K562 (cell line): ENCODE measurements around the gene INSIG1.

Experiments used
- CBX3 ChIP-seq, 2 experiments: IDR thresholded peaks; 1 replicate in 1 of 2; 2 replicates in 1 of 2; pipeline ENCODE4 v1.6.1; 2012; ENCODE audit warnings: inconsistent platforms in 2 of 2, low read length in 2 of 2, borderline replicate concordance in 1 of 2, control low read depth in 1 of 2
- CTCF ChIP-seq, 3 experiments: IDR thresholded peaks in 2 of 3; conservative IDR thresholded peaks in 1 of 3; 2 replicates each; pipeline ENCODE4 v1.5.1; 2011 to 2012; ENCODE audit warnings: low read length in 3 of 3, mild to moderate bottlenecking in 3 of 3, control low read depth in 2 of 3, improper control_type of control experiment in 1 of 3, inconsistent platforms in 1 of 3, low read depth in 1 of 3, mixed read lengths in 1 of 3, moderate library complexity in 1 of 3; ENCODE audit not compliant: insufficient read depth in 2 of 3
- DLX4 ChIP-seq: fragments of 250-450 bp; sonication (Bioruptor Pico); IDR thresholded peaks from 2 replicates; pipeline ENCODE4 v1.6.1; 2021; ENCODE audit warnings: mild to moderate bottlenecking
- KDM4B ChIP-seq, 2 experiments: fragments of 450-650 bp in 1 of 2; sonication (generic) in 1 of 2; IDR thresholded peaks; 2 replicates each; pipeline ENCODE4 v1.6.1; 2016 to 2017; ENCODE audit warnings: borderline replicate concordance in 2 of 2, antibody characterized with exemption in 1 of 2, low read depth in 1 of 2, mild to moderate bottlenecking in 1 of 2
- MAZ ChIP-seq, 2 experiments: fragments of 450-650 bp in 1 of 2; sonication (generic) in 1 of 2; formaldehyde crosslinking; IDR thresholded peaks in 1 of 2; conservative IDR thresholded peaks in 1 of 2; 2 replicates each; pipeline versions ENCODE4 v1.4.0 to v1.5.0; 2020; ENCODE audit warnings: mild to moderate bottlenecking in 1 of 2, missing genetic modification reagents in 1 of 2
- NBN ChIP-seq: fragments of 450-650 bp; IDR thresholded peaks from 2 replicates; pipeline ENCODE4 v1.6.1; 2016; ENCODE audit warnings: low read depth, mild to moderate bottlenecking
- POLR2A ChIP-seq: fragments of 450-650 bp; conservative IDR thresholded peaks from 2 replicates; pipeline ENCODE4 v1.6.1; 2016
- ZBED1 ChIP-seq: IDR thresholded peaks from 2 replicates; pipeline ENCODE4 v1.6.1; 2014
- ZNF79 ChIP-seq: fragments of 250-450 bp; sonication (Bioruptor Pico); IDR thresholded peaks from 2 replicates; pipeline ENCODE4 v1.4.0; 2020; ENCODE audit warnings: low read depth, mild to moderate bottlenecking, moderate library complexity
- TF ChIP-seq, protein P1 (sequence below), 2 experiments: fragments of 450-650 bp; formaldehyde crosslinking in 1 of 2; IDR thresholded peaks; 2 replicates each; pipeline versions ENCODE4 v1.4.0 to v1.6.1; 2014 to 2020; ENCODE audit warnings: mild to moderate bottlenecking in 2 of 2, borderline replicate concordance in 1 of 2, low read depth in 1 of 2
- TF ChIP-seq, protein P2 (sequence below), 2 experiments: fragments of 450-650 bp; IDR thresholded peaks; 2 replicates each; pipeline ENCODE4 v1.6.1; 2018; ENCODE audit warnings: mild to moderate bottlenecking in 2 of 2, low read depth in 1 of 2; ENCODE audit not compliant: partially characterized antibody in 2 of 2
- TF ChIP-seq, protein P3 (sequence below): sonication (generic); formaldehyde crosslinking; IDR thresholded peaks from 2 replicates; pipeline ENCODE4 v1.8.1; 2023; ENCODE audit warnings: mild to moderate bottlenecking, missing genetic modification reagents

- TF ChIP-seq ZNF79 (CRISPR knock-in tag) (no peak), NBN (no peak), DLX4 (CRISPR knock-in tag) (no peak), CTCF (IDR thresholded peaks at IDR 0.05 in 2 of 3, conservative IDR thresholded peaks at IDR 0.05 in 1 of 3; ENCODE audit: insufficient read depth in 2 of 3, low read depth in 1 of 3, low read length in 3 of 3) (no peak), CBX3 (IDR thresholded peaks at IDR 0.05; ENCODE audit: borderline replicate concordance in 1 of 2, low read length in 2 of 2) (no peak), MAZ (CRISPR knock-in tag; conservative IDR thresholded peaks at IDR 0.05 in 1 of 2, IDR thresholded peaks at IDR 0.05 in 1 of 2) (no peak), POLR2A (no peak), ZBED1 (no peak), KDM4B (IDR thresholded peaks at IDR 0.05; ENCODE audit: borderline replicate concordance in 2 of 2, low read depth in 1 of 2) (no peak)
- TF ChIP-seq, protein P1, sequence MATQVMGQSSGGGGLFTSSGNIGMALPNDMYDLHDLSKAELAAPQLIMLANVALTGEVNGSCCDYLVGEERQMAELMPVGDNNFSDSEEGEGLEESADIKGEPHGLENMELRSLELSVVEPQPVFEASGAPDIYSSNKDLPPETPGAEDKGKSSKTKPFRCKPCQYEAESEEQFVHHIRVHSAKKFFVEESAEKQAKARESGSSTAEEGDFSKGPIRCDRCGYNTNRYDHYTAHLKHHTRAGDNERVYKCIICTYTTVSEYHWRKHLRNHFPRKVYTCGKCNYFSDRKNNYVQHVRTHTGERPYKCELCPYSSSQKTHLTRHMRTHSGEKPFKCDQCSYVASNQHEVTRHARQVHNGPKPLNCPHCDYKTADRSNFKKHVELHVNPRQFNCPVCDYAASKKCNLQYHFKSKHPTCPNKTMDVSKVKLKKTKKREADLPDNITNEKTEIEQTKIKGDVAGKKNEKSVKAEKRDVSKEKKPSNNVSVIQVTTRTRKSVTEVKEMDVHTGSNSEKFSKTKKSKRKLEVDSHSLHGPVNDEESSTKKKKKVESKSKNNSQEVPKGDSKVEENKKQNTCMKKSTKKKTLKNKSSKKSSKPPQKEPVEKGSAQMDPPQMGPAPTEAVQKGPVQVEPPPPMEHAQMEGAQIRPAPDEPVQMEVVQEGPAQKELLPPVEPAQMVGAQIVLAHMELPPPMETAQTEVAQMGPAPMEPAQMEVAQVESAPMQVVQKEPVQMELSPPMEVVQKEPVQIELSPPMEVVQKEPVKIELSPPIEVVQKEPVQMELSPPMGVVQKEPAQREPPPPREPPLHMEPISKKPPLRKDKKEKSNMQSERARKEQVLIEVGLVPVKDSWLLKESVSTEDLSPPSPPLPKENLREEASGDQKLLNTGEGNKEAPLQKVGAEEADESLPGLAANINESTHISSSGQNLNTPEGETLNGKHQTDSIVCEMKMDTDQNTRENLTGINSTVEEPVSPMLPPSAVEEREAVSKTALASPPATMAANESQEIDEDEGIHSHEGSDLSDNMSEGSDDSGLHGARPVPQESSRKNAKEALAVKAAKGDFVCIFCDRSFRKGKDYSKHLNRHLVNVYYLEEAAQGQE (IDR thresholded peaks at IDR 0.05; ENCODE audit: borderline replicate concordance): no peak
- TF ChIP-seq, protein P1 (CRISPR knock-in tag; IDR thresholded peaks at IDR 0.05; ENCODE audit: low read depth): no peak
- TF ChIP-seq, protein P2, sequence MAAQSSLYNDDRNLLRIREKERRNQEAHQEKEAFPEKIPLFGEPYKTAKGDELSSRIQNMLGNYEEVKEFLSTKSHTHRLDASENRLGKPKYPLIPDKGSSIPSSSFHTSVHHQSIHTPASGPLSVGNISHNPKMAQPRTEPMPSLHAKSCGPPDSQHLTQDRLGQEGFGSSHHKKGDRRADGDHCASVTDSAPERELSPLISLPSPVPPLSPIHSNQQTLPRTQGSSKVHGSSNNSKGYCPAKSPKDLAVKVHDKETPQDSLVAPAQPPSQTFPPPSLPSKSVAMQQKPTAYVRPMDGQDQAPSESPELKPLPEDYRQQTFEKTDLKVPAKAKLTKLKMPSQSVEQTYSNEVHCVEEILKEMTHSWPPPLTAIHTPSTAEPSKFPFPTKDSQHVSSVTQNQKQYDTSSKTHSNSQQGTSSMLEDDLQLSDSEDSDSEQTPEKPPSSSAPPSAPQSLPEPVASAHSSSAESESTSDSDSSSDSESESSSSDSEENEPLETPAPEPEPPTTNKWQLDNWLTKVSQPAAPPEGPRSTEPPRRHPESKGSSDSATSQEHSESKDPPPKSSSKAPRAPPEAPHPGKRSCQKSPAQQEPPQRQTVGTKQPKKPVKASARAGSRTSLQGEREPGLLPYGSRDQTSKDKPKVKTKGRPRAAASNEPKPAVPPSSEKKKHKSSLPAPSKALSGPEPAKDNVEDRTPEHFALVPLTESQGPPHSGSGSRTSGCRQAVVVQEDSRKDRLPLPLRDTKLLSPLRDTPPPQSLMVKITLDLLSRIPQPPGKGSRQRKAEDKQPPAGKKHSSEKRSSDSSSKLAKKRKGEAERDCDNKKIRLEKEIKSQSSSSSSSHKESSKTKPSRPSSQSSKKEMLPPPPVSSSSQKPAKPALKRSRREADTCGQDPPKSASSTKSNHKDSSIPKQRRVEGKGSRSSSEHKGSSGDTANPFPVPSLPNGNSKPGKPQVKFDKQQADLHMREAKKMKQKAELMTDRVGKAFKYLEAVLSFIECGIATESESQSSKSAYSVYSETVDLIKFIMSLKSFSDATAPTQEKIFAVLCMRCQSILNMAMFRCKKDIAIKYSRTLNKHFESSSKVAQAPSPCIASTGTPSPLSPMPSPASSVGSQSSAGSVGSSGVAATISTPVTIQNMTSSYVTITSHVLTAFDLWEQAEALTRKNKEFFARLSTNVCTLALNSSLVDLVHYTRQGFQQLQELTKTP (IDR thresholded peaks at IDR 0.05; ENCODE audit: low read depth in 1 of 2, partially characterized antibody in 2 of 2): no peak
- TF ChIP-seq, protein P3, sequence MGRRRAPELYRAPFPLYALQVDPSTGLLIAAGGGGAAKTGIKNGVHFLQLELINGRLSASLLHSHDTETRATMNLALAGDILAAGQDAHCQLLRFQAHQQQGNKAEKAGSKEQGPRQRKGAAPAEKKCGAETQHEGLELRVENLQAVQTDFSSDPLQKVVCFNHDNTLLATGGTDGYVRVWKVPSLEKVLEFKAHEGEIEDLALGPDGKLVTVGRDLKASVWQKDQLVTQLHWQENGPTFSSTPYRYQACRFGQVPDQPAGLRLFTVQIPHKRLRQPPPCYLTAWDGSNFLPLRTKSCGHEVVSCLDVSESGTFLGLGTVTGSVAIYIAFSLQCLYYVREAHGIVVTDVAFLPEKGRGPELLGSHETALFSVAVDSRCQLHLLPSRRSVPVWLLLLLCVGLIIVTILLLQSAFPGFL (CRISPR knock-in tag): no peak
These were observed 60.6 kb downstream of the INSIG1 start for GRCh38 chr7:155358066-155358947.
